Ovary (tissue), 3 donors: ENCODE measurements around the gene PRKG2.

Experiments
- CTCF ChIP-seq, 3 donors: fragments of 450-650 bp in 2 of 3; fragments of 200-600 bp in 1 of 3; IDR thresholded peaks; one replicate each; pipeline versions ENCODE4 v1.5.1 to v1.8.0; 2016 to 2022; ENCODE audit warnings: antibody characterized with exemption in 3 of 3, mild to moderate bottlenecking in 1 of 3
- EP300 ChIP-seq: sonication (generic); formaldehyde crosslinking; IDR thresholded peaks from one replicate; pipeline ENCODE4 v1.6.1; 2017; ENCODE audit warnings: antibody characterized with exemption
- POLR2A ChIP-seq: fragments of 450-650 bp; IDR thresholded peaks from one replicate; pipeline ENCODE4 v1.6.1; 2017; ENCODE audit warnings: antibody characterized with exemption, mild to moderate bottlenecking, moderate library complexity
- donor health status: DM: no; HTN: no; CAD: no.

GRCh38 chr4:81062001-81062400, 153.0 kb downstream of the PRKG2 start:
- TF ChIP-seq POLR2A (no peak), CTCF (IDR thresholded peaks at IDR 0.05) (no peak), EP300 (no peak)
